ENCODE data around the gene ST6GALNAC1.
"Not testable (repeated sequence)": the region's sequence is repeated elsewhere in the genome, so short reads cannot be mapped to it uniquely, and the experiment has no call there.

ST6GALNAC1 gene

GRCh38 chr17:76614064-76614759, 29.3 kb downstream of the ST6GALNAC1 start:
- not testable (repeated sequence) for H3K4me1 Mint-ChIP-seq, H3K4me3 Mint-ChIP-seq, H3K27ac Mint-ChIP-seq, H3K36me3 Mint-ChIP-seq, H3K9me3 Mint-ChIP-seq, ATAC-seq
- peaks cover 10% of the 10 kb centered on the region for H3K27me3 Mint-ChIP-seq

GRCh38 chr17:76612977-76613851, 30.3 kb downstream of the ST6GALNAC1 start:
- ATAC-seq = no peak
- no peak overlapping the region for H3K4me3 Mint-ChIP-seq
- no peak overlapping the region for H3K27ac Mint-ChIP-seq
- no peaks in the 10 kb centered on the region for H3K36me3 Mint-ChIP-seq
- no peaks in the 10 kb centered on the region for H3K9me3 Mint-ChIP-seq
- H3K27me3 Mint-ChIP-seq = peaks cover 10% of the 10 kb centered on the region
- no peaks in the 10 kb centered on the region for H3K4me1 Mint-ChIP-seq

GRCh38 chr17:76612465-76612864, 31.1 kb downstream of the ST6GALNAC1 start:
- no peaks in the 10 kb centered on the region for H3K36me3 Mint-ChIP-seq
- H3K27me3 Mint-ChIP-seq = peaks cover 10% of the 10 kb centered on the region
- H3K27ac Mint-ChIP-seq = no peak overlapping the region
- no peaks in the 10 kb centered on the region for H3K4me1 Mint-ChIP-seq
- H3K4me3 Mint-ChIP-seq = no peak overlapping the region
- no peak for ATAC-seq
- H3K9me3 Mint-ChIP-seq = no peaks in the 10 kb centered on the region

- Mint-ChIP-seq H3K27ac (no peak overlapping the region), H3K27me3 (peaks cover 10% of the 10 kb centered on the region), H3K4me3 (no peak overlapping the region), H3K4me1 (no peaks in the 10 kb centered on the region), H3K36me3 (no peaks in the 10 kb centered on the region), H3K9me3 (no peaks in the 10 kb centered on the region)
- no peak for ATAC-seq
Observed at GRCh38 chr17:76611758-76612157, 31.8 kb downstream of the ST6GALNAC1 start.

GRCh38 chr17:76611080-76611749, 32.3 kb downstream of the ST6GALNAC1 start:
- H3K4me3 Mint-ChIP-seq, H3K4me1 Mint-ChIP-seq, H3K27ac Mint-ChIP-seq, H3K36me3 Mint-ChIP-seq, ATAC-seq, H3K9me3 Mint-ChIP-seq: not testable (repeated sequence)
- H3K27me3 Mint-ChIP-seq = peaks cover 10% of the 10 kb centered on the region

GRCh38 chr17:76606685-76607084, 36.9 kb downstream of the ST6GALNAC1 start:
- not testable (repeated sequence) for H3K4me1 Mint-ChIP-seq, ATAC-seq, H3K9me3 Mint-ChIP-seq, H3K36me3 Mint-ChIP-seq, H3K27ac Mint-ChIP-seq, H3K4me3 Mint-ChIP-seq
- H3K27me3 Mint-ChIP-seq = peaks cover 28% of the 10 kb centered on the region

- Mint-ChIP-seq H3K4me3 (no peak overlapping the region), H3K27ac (no peak overlapping the region), H3K9me3 (no peaks in the 10 kb centered on the region), H3K4me1 (no peaks in the 10 kb centered on the region), H3K36me3 (no peaks in the 10 kb centered on the region), H3K27me3 (peaks cover 67% of the 10 kb centered on the region)
- no peak for ATAC-seq
Observed at GRCh38 chr17:76601065-76601464, 42.5 kb downstream of the ST6GALNAC1 start.

- H3K9me3 Mint-ChIP-seq = no peaks in the 10 kb centered on the region
- H3K4me3 Mint-ChIP-seq = no peak overlapping the region
- ATAC-seq = no peak
- H3K4me1 Mint-ChIP-seq = no peaks in the 10 kb centered on the region
- no peak overlapping the region for H3K27ac Mint-ChIP-seq
- peaks cover 68% of the 10 kb centered on the region for H3K27me3 Mint-ChIP-seq
- H3K36me3 Mint-ChIP-seq = no peaks in the 10 kb centered on the region
Observed at GRCh38 chr17:76599694-76600460, 43.7 kb downstream of the ST6GALNAC1 start.

- Mint-ChIP-seq H3K27me3 (peaks cover 79% of the 10 kb centered on the region), H3K4me3 (no peak overlapping the region), H3K4me1 (no peaks in the 10 kb centered on the region), H3K27ac (no peak overlapping the region), H3K9me3 (no peaks in the 10 kb centered on the region), H3K36me3 (no peaks in the 10 kb centered on the region)
- ATAC-seq = no peak
Observed at GRCh38 chr17:76598004-76598439, 45.5 kb downstream of the ST6GALNAC1 start.

GRCh38 chr17:76597156-76598003, 46.2 kb downstream of the ST6GALNAC1 start:
- Mint-ChIP-seq H3K27ac (no peak overlapping the region), H3K9me3 (no peaks in the 10 kb centered on the region), H3K27me3 (peaks cover 74% of the 10 kb centered on the region)

GRCh38 chr17:76594690-76595089, 48.9 kb downstream of the ST6GALNAC1 start:
- Mint-ChIP-seq H3K4me3 (no peak overlapping the region), H3K4me1 (no peaks in the 10 kb centered on the region)
- ATAC-seq = no peak

More at GRCh38 chr17:76597156-76598003, 46.2 kb downstream of the ST6GALNAC1 start:
- ATAC-seq = peak; percentile 53
- Mint-ChIP-seq H3K4me1 (no peaks in the 10 kb centered on the region), H3K36me3 (no peaks in the 10 kb centered on the region), H3K4me3 (no peak overlapping the region)

GRCh38 chr17:76593959-76594358, 49.6 kb downstream of the ST6GALNAC1 start:
- no peak for ATAC-seq
- Mint-ChIP-seq H3K27me3 (peaks cover 65% of the 10 kb centered on the region), H3K36me3 (peaks cover 6% of the 10 kb centered on the region), H3K9me3 (no peaks in the 10 kb centered on the region), H3K27ac (no peak overlapping the region), H3K4me3 (no peak overlapping the region), H3K4me1 (no peaks in the 10 kb centered on the region)

More at GRCh38 chr17:76594690-76595089, 48.9 kb downstream of the ST6GALNAC1 start:
- no peak overlapping the region for H3K27ac Mint-ChIP-seq
- H3K36me3 Mint-ChIP-seq = peaks cover under 1% of the 10 kb centered on the region
- no peaks in the 10 kb centered on the region for H3K9me3 Mint-ChIP-seq
- peaks cover 64% of the 10 kb centered on the region for H3K27me3 Mint-ChIP-seq

GRCh38 chr17:76593384-76593826, 50.2 kb downstream of the ST6GALNAC1 start:
- peaks cover 65% of the 10 kb centered on the region for H3K27me3 Mint-ChIP-seq
- no peak for ATAC-seq
- H3K36me3 Mint-ChIP-seq = peaks cover 6% of the 10 kb centered on the region
- no peak overlapping the region for H3K27ac Mint-ChIP-seq
- no peaks in the 10 kb centered on the region for H3K4me1 Mint-ChIP-seq
- H3K4me3 Mint-ChIP-seq = no peak overlapping the region
- no peaks in the 10 kb centered on the region for H3K9me3 Mint-ChIP-seq

- H3K4me3 Mint-ChIP-seq = no peak overlapping the region
- no peak overlapping the region for H3K27ac Mint-ChIP-seq
- no peak for ATAC-seq
- peaks cover 67% of the 10 kb centered on the region for H3K27me3 Mint-ChIP-seq
- peaks cover 6% of the 10 kb centered on the region for H3K36me3 Mint-ChIP-seq
- H3K9me3 Mint-ChIP-seq = no peaks in the 10 kb centered on the region
- H3K4me1 Mint-ChIP-seq = peaks cover 5% of the 10 kb centered on the region
Observed at GRCh38 chr17:76588182-76588581, 55.4 kb downstream of the ST6GALNAC1 start.
